ENCODE data around the gene CUBN. TPM values are rescaled to one million over a fixed set of nuclear protein-coding genes. Genes with fewer than 3 reads are reported as not detected.

Gene CUBN
- 7.2 TPM for total RNA-seq

GRCh38 chr10:17129741-17130140 is at the start of gene CUBN:
CUBN (minus strand) TSS chr10:17129811; CDS start chr10:17129765, 46 bp downstream.

GRCh38 chr10:16817125-16818019 is 312.2 kb downstream of the CUBN start, which contains the start of gene RSU1:
RSU1 (minus strand) TSS chr10:16817424; CDS start chr10:16817081, 343 bp downstream.

Small RNAs within 50 kb of the gene (small RNA-seq; reads per million reads assigned to genes)
- gene AC067747.1 (ENCODE audit: low replicate concordance): not detected

Other genes starting within 250 kb of the CUBN start
- gene TRDMT1, start 71.9 kb upstream of the CUBN start, total RNA-seq: 43.2 TPM
- 267 TPM for gene VIM, start 98.4 kb upstream of the CUBN start, total RNA-seq